LNCaP clone FGC (cell line): ENCODE results near the gene MAML2.

Source experiments
- DNase-seq: peaks from one replicate; pipeline ENCODE4 v3.0.0-alpha.2; 2011; ENCODE audit warnings: low read depth
- H3K4me3 ChIP-seq: 2 replicates; pipeline ENCODE4 v1.5.1; 2011; ENCODE audit warnings: mild to moderate bottlenecking, low read depth, low read length, control low read depth
- TF ChIP-seq, protein P1 (sequence below): IDR thresholded peaks from 2 replicates; pipeline ENCODE4 v1.5.1; 2012; ENCODE audit warnings: mild to moderate bottlenecking; ENCODE audit not compliant: control insufficient read depth, insufficient read depth; ENCODE audit errors: extremely low read depth

Gene MAML2

DNA sequence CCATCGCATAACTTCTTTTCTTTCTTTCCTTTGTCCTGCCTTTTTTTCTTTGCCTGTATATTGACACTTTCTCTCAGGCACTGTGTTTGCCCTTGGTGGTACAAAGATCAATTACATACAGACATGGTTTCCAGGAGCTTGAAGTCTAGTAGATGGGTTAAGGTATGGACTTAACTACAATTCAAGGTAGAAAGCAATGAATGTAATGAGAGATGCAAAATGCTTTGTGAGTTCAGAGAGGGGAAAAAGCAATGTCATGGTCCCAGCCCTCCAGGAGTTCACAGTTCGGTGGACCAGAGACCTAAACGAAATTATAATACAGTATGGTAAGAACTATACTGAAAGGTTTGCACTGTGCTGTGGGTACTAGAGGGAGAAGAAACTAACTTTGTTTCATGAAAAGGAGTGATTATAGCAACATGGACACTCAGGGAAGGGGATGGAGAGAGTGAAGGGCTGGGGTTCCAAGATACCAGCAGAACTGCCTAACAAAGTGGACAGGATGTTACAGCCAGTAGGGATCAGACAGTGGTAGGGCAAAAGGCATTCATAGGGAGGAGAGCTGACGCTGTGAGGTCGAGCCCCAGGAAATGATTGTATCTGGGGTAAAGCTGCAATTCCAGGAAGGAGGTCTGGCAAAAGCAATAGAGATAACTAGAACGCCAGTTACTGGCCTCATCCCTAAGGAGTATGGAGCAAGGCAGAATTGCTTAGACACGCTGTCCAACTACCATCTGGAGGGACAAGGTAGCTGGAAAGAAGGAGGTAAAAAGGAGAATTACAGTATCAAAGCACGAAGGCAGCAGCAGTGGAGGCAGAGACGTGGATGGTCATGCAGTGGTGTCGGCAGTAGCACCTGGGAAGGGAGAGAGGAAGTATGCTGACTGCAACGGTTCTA is 260.7 kb downstream of the MAML2 start:
- no peak overlapping the region for H3K4me3 ChIP-seq
- DNase-seq = no peak
- TF ChIP-seq, protein P1, sequence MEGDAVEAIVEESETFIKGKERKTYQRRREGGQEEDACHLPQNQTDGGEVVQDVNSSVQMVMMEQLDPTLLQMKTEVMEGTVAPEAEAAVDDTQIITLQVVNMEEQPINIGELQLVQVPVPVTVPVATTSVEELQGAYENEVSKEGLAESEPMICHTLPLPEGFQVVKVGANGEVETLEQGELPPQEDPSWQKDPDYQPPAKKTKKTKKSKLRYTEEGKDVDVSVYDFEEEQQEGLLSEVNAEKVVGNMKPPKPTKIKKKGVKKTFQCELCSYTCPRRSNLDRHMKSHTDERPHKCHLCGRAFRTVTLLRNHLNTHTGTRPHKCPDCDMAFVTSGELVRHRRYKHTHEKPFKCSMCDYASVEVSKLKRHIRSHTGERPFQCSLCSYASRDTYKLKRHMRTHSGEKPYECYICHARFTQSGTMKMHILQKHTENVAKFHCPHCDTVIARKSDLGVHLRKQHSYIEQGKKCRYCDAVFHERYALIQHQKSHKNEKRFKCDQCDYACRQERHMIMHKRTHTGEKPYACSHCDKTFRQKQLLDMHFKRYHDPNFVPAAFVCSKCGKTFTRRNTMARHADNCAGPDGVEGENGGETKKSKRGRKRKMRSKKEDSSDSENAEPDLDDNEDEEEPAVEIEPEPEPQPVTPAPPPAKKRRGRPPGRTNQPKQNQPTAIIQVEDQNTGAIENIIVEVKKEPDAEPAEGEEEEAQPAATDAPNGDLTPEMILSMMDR = no peak

DNA sequence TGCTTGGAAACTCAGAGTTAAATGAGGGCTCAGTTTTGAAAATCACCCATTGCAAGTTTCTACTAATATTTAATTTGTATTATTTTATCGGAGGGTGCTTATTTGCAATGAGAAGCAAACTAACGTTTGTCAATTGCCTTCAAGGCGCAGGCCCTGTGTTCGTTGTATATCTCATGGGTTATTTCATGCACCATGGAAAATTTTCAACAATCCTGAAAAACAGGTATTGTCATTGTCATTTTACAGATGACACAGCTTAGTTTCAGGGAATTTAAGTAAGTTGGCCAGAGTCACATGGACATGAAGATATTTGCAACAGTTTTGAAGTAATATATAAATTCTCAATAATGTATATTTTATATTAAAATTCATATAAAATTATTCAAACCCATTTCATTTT is 261.4 kb downstream of the MAML2 start:
- no peak overlapping the region for H3K4me3 ChIP-seq
- TF ChIP-seq, protein P1 = no peak
- DNase-seq = no peak

GRCh38 chr11:96079691-96080090 is 263.3 kb downstream of the MAML2 start:
- no peak overlapping the region for H3K4me3 ChIP-seq
- TF ChIP-seq, protein P1 = no peak
- no peak for DNase-seq

- TF ChIP-seq, protein P1 = no peak
- DNase-seq = no peak
- no peak overlapping the region for H3K4me3 ChIP-seq
Observed at GRCh38 chr11:96075532-96075959, 267.4 kb downstream of the MAML2 start.

DNA sequence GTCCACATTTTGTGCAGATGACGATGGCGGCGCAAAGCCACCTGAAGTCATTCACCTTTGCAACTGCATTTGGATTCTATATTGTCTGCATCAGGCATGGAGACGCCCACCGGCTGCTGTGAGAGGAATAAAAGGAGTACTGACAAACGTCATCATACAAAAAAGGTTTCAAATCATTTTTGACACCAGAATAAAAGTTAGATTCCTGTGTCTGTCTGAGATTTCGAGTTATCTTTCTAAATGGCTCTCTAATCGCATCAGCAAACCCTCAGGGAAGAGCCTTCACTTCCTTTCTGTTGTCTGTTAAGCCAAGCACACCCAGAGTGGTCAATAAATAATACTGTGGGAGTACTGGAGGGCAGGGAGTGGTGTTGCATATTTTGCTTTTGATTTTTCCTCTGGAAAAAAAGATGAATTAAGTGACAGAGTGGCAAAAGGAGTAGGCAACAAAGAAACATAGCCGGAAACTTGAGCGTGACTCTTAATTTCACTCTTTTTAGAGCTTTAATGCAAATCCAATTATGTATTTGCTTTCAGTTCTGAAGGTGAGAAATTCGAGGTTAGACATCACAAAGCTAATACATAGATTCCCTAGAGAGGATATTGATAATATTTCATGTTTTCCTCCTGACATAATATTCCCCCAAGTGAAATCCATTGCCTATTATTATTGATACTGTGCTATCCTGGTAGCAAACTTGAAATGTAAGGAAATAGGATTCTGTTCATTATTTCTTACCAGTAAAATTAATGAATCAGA is 268.3 kb downstream of the MAML2 start:
- TF ChIP-seq, protein P1 = no peak
- no peak for DNase-seq
- H3K4me3 ChIP-seq = no peak overlapping the region

DNA sequence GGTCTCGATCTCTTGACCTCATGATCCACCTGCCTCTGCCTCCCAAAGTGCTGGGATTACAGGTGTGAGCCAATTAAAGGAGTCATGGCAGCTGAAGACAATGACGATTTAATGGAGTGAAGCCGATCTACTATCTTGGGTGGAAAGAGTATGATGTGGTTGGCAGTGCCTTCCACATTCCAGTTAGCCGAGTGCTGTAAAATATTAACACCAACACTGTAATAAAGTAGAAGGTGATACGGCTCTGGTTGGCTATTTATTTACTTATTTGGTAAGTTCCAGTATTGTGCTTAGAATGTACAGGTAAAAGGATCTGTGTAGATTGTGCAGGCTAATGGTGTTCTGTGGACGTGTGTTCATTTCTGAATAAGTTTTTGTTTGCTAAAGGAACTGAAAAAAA is 269.5 kb downstream of the MAML2 start:
- TF ChIP-seq, protein P1 = no peak
- no peak overlapping the region for H3K4me3 ChIP-seq
- no peak for DNase-seq

DNA sequence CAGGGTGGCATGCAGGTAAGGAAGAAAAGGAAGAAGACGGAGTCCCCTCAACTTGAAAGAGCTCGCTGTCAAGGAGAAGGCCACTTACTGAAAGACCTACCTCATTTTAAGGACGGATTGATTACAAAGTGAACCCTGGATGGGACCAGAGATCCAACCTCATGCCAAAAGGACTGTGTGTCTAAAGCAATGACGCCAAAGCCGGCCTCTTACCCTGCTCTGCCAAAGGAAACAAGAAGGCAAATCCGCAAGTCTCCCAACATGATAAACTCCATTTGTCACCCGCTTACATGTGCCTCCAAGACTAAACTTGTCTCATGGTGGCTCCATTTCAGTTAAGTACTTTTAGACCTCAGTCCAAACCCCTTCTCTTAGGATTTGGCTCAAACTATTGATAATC is 270.4 kb downstream of the MAML2 start:
- H3K4me3 ChIP-seq = no peak overlapping the region
- no peak for DNase-seq
- TF ChIP-seq, protein P1 = no peak
